ENCODE measurements around the gene GMPS.
"Not testable (repeated sequence)": the region's sequence is repeated elsewhere in the genome, so short reads cannot be mapped to it uniquely, and the experiment has no call there.

GMPS gene

DNA sequence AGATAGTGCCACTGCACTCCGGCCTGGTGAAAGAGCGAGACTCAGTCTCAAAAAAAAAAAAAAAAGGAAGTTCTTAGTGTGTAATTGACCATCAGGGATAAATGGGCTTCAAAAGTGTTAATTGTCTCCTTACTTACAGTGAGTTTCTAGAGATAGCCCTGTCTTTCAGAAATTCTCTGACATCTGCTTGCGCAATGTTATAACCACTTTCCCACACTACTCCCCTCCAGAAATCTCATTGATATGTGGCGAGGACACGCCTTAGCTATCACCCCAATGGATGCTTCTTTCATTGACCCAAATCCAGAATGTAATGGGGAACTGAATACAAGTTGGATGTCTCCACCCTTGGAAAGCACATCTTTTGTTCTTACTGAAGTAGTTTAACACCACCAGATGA lies 70.9 kb downstream of the GMPS start:
- no peak overlapping the region for H3K4me3 ChIP-seq (ENCODE audit: low read length)
- no peak for TF ChIP-seq ZNF274 (IDR thresholded peaks at IDR 0.05; ENCODE audit: low read depth, low read length)

DNA sequence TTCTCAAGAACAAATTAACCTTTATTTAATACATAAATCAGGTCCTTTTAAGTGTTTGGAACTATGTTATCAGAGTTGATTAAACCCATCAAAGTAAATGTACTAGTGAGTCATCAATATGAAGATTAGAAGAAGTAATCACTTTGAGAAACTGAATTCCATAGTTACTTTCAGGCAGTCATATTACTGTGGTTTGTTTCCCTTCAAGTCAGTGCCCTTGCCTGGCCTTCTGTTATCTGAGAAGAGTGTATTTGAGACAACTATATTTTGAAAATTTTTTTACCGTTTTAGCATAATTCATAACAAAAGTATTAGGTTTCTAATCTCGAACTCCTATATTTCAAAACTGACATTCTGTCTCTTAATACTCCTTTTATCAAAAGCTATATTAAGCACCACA lies 73.6 kb downstream of the GMPS start:
- TF ChIP-seq ZNF274 (IDR thresholded peaks at IDR 0.05; ENCODE audit: low read depth, low read length): no peak
- no peak overlapping the region for H3K4me3 ChIP-seq (ENCODE audit: low read length)

DNA sequence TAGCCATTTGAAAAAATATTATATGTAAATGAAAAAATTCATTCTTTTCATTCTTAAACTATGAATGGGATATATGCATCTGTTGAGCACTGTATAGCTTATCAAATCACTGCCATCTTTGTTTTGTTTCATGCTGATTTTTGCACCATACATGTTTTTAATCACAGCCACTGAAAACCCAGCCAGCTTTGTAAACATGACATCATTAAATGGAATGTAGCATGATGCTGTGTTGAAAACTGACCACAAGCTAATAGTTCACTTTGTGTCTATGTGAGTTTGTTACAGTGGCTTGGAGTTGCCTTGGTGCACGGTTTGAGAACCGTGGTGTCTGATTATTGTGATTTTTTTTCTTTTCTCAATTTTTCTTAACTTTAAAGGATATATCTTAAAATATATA lies 75.7 kb downstream of the GMPS start:
- H3K4me3 ChIP-seq (ENCODE audit: low read length): no peak overlapping the region
- no peak for TF ChIP-seq ZNF274 (IDR thresholded peaks at IDR 0.05; ENCODE audit: low read depth, low read length)

DNA sequence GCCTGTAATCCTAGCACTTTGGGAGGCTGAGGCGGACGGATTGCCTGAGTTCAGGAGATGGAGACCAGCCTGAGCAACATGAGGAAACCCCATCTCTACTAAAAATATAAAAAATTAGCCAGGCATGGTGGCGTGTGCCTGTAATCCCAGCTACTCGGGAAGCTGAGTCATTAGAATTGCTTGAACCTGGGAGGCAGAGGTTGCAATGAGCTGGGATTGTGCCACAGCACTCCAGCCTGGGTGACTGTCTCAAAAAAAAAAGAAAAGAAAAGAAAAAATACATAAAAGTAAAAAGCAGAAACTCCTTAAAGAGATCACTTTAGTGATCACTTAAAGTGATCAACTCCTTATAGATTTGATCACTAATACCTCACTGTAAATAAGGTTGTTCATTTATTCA lies 78.0 kb downstream of the GMPS start:
- TF ChIP-seq ZNF274 (IDR thresholded peaks at IDR 0.05; ENCODE audit: low read depth, low read length): no peak
- no peak overlapping the region for H3K4me3 ChIP-seq (ENCODE audit: low read length)

DNA sequence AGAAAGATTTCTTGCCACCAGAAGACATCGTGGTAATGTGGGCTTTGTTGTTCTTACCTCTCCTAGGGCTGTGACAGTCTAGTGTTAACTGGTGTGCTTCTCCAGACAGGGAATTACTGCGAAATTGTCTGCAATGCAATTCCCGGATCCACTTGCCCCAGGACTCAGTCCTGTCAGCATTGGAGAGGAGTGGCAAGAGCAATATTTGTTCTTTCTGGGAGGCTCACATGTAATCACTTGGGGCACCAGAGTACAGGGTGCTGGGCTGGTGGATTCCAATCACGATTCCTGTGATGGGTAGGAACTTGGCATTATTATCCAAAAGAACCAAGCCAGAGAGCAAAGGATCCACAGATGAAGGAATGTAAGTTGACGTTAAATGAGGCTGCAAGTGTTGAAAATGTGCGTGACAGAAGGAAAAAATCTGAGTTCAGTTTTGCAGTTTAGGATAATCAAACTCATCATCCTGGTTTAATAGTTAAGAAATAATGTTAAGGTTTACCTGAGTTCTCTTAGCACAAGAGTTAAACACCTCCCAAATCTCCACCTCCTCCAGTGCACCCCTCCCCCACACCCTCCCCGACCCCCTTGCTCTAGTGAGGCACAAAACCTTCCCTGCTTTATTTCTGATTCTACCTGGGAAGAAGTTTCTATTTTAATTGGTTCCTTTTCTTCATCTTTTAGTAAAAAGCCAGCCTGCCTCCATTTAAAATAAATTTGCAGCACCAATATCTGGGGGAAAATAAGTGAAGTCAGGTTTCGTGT lies 79.2 kb downstream of the GMPS start:
- TF ChIP-seq ZNF274 (IDR thresholded peaks at IDR 0.05; ENCODE audit: low read depth, low read length): no peak
- H3K4me3 ChIP-seq (ENCODE audit: low read length): no peak overlapping the region

DNA sequence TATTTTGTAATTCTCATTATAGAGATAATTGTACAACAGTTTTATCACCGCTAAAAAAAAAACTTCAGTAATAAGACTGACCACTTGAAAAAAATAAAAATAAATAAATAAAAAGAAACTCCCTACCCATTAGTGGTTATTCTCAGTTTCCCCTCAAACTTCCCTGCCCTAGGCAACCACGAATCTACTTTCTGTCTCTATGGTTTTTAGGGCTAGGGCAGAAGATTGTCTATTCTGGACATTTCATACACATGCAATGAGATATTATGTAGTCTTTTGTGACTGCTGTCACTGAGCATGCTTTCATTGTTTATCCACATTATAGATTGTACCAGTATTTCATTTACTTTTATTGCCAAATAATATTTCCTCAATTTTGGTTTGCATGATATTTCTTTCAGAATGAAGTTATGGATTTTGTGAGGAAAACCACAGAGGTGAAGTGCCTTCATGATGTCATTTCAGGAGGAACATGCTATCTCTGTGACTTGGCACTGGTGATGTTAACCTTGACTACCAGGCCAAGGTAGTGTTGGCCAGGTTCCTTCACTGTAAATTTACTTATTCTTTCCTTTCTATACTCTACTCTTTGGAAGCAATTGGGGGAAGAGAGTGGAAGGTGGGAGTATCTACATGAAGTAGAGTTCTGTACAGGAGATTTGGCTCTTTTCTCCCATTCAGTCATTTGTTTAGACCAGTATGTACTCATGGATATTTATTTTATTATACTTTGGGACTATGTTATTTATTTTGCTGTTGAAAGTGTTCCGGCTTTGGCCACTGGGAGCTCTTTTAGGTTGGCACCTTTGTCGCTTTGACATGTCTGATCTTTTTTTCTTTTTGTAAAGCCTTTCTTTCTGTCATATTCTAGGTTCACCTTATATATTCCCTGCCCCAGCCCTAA lies 86.3 kb downstream of the GMPS start:
- no peak overlapping the region for H3K4me3 ChIP-seq (ENCODE audit: low read length)
- no peak for TF ChIP-seq ZNF274 (IDR thresholded peaks at IDR 0.05; ENCODE audit: low read depth, low read length)

DNA sequence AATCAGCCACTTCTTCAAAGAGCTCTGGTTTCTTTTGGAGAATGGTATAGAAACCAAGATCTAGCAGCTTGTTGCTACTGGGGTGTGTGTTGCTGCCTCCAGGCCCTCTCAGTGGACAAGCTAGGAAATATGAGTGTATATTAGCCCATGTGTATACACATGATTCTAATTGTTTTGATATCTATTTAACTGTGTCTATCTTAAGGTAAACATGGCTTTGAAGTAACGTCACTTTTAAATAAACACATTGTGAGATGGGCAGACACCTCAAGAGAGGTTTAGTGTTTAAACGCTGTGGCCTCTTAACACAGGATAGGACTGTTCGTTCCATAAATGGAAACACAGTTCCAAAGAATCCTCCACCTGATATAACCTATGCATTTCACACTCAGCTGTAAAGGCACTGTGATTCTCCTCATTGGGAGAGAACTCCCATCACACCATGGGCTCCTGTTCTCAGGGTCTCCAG lies 87.0 kb downstream of the GMPS start:
- no peak for TF ChIP-seq ZNF274 (IDR thresholded peaks at IDR 0.05; ENCODE audit: low read depth, low read length)
- H3K4me3 ChIP-seq (ENCODE audit: low read length): no peak overlapping the region

DNA sequence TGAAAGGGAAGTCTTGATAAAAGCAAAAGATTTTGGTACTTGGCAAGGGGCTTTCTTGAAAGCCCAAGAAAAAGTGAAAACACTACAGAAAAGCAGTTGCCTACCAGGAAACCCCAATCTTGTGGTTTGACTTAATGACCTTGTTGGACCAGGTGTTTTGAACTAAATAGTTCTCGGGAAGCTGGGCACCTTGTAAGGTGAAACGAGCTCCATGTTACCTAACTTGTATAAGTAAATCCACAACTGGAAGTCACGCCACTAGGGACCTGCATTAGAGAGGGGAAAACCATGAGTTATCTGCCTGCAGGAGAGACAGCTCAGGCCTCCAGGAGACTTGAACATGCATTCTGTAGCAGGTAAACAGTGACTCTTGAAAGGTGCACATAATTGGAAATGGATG lies 88.2 kb downstream of the GMPS start:
- H3K4me3 ChIP-seq (ENCODE audit: low read length): no peak overlapping the region
- TF ChIP-seq ZNF274 (IDR thresholded peaks at IDR 0.05; ENCODE audit: low read depth, low read length): no peak

DNA sequence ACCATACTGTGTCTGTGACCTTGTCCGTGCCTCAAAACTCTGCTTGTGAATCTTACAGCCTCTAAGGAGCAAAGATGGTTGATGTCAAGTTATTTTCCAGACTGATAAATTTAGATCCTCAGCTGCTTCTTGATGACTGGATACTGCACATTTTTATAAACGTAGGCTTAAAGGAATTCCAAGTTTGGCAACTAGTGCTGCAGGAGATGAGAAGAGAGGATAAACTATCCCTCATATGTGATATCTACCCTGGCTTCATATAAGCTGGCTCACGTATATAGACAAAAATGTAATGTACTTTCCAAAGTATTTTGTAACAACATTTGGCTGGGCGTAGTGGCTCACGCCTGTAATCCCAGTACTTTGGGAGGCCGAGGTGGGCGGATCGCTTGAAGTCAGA lies 89.6 kb downstream of the GMPS start:
- H3K4me3 ChIP-seq (ENCODE audit: low read length): no peak overlapping the region
- no peak for TF ChIP-seq ZNF274 (IDR thresholded peaks at IDR 0.05; ENCODE audit: low read depth, low read length)

DNA sequence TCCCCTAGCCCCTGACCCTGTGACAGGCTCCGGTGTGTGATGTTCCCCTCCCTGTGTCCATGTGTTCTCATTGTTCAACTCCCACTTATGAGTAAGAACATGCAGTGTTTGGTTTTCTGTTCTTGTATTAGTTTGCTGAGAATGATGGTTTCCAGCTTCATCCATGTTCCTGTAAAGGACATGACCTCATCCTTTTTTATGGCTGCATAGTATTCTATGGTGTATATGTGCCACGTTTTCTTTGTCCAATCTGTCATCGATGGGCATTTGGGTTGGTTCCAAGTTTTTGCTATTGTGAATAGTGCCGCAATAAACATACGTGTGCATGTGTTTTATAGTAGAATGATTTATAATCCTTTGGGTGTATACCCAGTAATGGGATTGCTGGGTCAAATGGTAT lies 90.6 kb downstream of the GMPS start:
- not testable (repeated sequence) for H3K4me3 ChIP-seq (ENCODE audit: low read length)

DNA sequence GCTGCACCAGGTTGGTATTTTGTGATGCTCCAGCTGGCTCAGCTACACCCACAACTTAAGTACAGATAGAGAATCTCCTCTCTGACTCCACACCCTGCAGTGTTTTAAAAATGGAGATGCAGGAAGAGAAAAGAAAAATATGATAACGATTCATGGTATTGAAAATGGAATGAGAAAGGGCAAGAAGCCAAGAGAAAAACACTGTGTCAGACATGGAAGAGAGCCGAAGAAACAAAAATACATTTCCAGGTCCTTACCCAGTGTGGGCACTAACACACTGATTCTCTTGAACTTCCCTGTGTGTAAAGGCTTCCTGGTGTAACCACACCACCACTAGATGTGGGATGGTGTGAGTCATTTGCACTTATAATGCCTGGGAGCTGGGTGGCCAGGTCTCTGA lies 93.1 kb downstream of the GMPS start:
- H3K4me3 ChIP-seq (ENCODE audit: low read length): no peak overlapping the region
- TF ChIP-seq ZNF274 (IDR thresholded peaks at IDR 0.05; ENCODE audit: low read depth, low read length): no peak

DNA sequence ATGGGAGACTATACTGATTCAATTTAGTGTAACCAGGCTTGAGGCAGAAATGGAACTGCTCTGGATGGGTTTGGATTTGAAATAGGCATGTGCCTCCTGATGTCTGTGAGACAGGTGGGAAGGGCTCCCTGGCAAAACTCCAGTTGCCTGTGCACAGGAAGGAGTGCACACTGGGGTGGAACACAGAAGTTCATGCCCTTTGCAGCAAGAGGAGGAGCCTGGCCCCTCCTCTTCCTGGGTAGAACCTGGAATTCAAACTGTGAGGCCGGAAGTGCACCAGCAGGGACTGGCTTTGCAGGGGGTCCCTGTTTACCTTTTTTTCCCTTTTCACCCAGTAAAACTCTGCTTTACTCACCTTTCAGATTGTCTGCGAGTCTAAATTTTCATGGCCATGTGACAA lies 99.9 kb downstream of the GMPS start:
- TF ChIP-seq ZNF274 (IDR thresholded peaks at IDR 0.05; ENCODE audit: low read depth, low read length): no peak
- no peak overlapping the region for H3K4me3 ChIP-seq (ENCODE audit: low read length)

DNA sequence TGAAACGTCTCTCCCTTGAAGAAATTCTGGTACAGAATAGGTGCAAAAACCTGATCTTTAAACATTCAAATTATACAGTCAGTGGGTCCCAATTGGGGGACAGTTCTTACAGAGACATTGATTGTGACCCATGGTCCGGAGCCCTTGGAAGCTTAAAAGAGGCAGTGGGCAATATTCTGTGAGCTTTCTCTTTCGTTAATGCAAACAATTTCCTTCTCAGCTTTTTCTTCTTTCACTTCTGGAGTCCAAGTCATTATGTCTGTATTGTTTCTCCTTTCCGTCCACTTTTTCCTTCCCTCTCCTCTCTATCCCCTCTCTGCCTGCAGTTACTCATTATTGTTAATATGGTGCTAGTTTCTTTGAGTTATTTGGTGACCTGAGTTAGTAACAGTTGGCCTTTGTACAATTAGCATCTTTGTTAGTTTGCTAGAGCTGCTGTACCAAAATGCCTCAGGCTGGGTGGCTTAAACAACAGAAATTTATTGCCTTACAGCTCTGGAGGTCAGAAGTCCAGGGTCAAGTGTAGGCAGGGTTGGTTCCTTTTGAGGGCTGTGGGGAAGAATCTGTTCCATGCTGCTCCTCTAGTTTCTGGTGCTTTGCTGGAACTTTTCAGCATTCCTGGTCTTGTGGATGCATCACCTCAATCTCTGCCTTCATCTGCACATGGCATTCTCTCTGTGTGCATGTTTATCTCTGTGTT lies 102.6 kb downstream of the GMPS start:
- H3K4me3 ChIP-seq (ENCODE audit: low read length): no peak overlapping the region
- no peak for TF ChIP-seq ZNF274 (IDR thresholded peaks at IDR 0.05; ENCODE audit: low read depth, low read length)

DNA sequence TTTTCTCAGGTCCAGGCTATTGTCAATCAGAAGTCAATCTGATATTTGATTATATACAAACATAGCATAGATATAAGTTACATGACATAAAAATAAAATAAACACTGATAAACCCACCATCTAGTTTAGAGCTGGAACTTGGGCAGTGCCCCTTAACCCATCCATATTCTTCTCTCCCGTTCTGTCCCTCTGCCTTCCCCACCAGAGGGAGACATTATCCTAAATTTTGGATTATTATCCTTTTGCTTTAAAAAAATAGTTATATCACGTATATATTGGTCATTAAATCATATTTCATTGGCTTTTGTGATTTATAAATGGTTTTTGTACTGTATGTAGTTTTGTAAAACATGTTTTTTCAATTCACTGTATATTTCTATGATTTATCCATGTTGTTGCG lies 107.9 kb downstream of the GMPS start:
- H3K4me3 ChIP-seq (ENCODE audit: low read length): no peak overlapping the region
- TF ChIP-seq ZNF274 (IDR thresholded peaks at IDR 0.05; ENCODE audit: low read depth, low read length): no peak

DNA sequence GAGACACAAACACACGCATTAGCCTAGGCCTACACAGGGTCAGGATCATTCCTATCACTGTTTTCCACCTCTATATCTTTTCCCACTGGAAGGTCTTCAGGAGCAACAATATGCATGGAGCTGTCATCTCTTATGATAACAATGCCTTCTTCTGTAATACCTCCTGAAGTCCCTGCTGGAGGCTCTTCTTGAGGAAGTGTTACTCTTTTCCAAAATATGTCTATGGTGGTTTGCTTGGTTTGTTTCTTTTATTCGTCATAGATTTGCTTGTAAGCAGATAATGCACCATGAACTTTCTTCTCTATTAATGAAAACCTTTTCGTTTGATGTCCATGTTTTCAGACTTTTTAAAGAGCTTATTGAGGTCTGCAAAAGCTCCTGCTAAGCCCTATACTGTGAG lies 109.3 kb downstream of the GMPS start:
- TF ChIP-seq ZNF274 (IDR thresholded peaks at IDR 0.05; ENCODE audit: low read depth, low read length): no peak
- no peak overlapping the region for H3K4me3 ChIP-seq (ENCODE audit: low read length)
